HG02885 (cell line): ENCODE results near the gene FBF1.

ENCODE experiments used
- ATAC-seq: cut with Tn5 transposase; IDR thresholded peaks from one replicate; pipeline ENCODE4 v1.9.1; 2021; ENCODE audit warnings: mild to moderate bottlenecking; ENCODE audit not compliant: unreplicated experiment, poor library complexity

Gene FBF1

DNA sequence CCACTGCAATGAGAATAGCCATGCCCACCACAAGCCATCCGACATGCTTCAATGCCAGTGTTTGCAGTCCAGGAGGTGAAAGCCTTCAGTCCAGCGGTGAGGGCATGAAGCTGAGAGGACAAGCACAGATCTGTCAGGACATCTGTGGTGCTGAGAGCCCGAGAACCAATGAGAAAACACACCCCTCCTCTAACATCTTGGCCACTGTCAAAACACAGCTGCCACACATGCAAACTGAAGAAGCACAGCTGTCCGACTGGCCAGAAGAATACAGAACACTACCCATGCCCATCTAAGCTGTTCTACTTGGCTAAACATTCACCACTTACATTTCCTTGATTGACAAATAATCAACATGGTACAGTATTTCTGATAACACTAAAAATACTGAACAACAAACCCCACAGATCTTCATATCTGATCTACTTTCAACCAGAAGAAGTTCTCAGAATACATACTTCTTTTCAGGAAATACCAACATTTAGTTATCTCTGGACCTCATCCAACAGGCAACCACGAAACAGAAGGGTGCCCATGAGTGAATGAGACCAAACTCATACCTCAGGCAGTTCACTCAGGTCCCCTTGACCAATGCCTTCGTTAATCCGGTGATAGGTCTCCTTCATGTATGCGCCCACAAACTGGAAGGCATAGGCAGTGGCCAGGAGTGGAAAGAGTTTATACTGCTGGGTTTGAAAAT is 10.2 kb upstream of the FBF1 start:
- no peak for ATAC-seq

DNA sequence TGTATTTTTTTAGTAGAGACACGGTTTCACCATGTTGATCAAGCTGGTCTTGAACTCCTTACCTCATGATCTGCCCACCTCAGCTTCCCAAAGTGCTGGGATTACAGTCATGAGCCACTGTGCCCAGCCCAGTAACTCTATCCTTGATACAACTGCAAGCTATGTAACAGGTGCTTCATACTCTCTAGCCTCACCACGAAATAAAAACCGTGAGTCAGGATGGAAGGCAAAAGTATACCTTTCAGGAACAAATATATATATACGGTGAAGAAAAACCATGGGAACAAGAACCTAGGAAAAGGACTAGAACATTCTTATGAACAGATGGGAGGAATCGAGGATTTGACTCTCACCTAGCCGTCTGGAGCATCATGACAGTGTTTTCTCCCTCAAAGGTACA is 9.6 kb upstream of the FBF1 start:
- ATAC-seq: no peak

DNA sequence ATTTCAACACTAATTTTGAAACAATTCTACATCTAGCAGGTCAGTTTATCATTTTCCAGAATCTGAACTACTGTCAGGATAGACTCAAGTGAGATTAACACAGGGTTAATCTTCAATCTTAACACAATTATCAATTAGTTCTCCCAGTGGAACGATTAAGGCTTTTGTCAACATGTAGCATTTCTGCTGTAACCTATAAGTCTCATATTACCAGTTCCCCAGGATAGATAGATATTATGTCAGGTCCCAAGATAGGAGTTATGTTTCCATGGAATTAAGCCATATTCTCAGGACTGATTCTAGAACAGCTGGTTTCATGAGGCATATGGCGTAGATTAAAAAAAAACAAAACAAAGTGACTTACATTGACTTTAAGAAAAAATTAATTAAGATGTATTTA is 4.4 kb upstream of the FBF1 start:
- no peak for ATAC-seq

DNA sequence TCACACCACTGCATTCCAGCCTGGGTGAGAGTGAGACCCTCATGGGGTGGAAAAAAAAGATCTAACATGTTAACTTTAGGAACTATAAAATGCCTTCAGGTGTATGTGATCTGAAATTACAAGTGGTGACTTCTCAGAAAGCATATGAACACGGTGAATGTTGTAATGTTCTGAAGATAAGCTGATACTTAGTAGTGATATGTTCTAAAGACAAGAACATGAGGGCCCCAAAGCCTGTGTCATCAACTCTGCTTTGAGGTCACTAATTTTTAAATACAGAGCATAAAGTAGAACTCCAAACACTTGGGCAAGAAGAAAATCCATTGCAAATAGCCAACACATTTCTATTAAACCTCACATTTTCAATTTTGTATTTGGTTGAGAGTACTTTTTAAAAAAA is 2.6 kb upstream of the FBF1 start:
- ATAC-seq: no peak

DNA sequence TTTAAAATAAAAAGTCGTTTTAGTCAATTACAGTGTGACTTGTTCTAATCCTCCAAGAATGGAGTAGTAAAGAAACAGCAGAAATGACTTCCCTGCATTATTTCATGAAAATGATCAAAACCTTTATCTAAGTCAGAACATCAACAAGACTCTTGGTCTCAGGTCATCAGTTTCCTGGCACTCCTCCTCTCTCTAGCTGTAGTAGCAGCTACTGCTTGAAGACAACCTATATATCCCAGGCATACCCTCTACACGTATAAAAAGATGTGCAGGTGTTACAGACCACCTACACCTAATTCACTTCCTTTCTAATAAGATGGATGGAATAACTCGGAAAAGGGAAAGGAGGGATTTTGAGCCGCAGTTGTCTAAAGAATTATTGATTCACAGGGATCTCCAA is 1.6 kb upstream of the FBF1 start:
- no peak for ATAC-seq

DNA sequence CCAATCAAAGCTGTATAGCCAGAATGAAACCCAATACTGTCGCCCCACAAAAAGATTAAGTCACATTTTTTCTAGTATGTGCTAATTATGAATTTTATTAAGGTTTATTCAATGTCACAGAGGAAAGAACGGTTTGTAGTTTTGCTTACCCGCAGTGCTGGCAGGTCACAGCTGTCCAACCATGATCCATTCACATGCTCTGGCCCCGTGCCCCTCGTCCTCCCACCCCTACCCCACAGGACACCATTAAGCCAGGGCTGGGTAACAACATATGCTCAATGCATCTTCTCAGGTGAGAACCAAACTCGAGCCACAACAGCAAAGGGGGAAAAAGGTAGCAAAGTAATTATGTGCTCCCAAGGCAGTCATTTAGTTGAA is 589 bp upstream of the FBF1 start:
- ATAC-seq: no peak

DNA sequence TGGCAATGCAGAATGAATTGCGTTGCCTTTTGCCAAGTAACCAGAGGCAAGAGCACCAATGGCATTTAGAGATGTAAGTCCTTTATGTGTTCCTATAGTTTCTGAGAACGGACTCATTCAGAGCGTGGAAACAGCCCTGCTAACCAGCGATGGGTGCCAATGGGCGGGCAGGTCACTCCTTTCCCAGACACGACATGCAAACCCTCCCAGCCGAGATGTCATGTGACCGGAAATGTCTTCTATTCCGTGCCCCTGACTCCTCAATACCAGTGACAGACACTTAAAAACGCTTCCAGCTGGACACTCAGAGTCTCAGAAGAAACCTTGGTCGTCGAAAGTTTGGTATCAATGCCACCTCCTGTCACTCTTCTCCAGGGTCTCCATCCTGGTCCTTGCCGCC is 3.2 kb downstream of the FBF1 start:
- no peak for ATAC-seq

DNA sequence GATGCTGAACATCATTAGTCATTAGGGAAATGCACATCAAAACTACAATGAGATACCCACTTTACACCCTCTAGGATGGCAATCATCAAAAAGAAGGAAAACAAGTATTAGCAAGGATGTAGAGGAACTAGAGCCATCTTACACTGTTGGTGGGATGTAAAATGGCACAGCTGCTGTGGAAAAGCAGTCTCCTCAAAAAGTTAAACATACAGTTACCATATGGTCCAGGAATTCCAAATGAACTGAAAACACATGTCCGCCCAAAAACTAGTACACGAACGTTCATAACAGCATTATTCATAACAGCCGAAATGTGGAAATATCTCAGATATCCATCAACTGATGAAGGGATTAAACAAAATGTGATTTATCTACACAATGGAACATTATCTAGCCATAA is 7.0 kb downstream of the FBF1 start:
- no peak for ATAC-seq

DNA sequence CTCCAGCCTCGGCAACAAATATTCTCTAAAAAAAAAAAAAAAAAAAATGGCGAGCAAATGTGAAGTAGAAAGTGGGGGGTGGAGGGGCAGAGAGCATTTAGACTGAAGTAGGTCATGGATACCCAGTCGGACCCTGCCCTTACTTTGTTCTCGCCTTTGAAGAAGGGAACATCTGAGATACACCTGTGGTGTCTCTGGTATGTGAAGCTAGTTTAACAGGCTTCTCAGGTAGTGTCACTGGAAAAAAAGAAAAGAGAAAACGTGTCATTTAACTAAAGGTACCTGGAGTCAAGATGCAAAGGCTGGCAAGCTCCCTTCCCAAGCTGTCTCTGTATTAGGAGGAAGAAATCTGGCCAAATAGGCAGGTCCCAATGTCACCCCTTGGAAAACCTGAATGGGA is 8.0 kb downstream of the FBF1 start:
- no peak for ATAC-seq

DNA sequence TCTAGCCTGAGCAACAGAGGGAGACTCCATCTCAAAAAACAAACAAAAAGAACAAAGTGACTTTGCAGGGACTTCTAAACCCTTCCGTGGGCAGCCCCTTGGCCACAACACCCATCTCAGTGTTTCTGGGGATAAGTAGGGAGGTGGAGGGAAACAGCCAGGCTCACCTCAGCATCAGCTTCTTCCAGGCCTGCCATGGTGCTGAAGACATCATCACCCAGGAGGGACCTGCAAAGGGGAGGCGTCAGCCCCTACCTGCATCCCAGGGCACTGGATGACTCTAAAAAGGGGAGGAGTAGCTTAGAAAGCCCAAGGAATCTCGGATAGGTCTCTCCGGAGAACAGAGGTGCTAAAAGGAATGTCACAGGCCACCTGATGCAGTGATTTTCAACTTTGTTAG is 9.8 kb downstream of the FBF1 start:
- ATAC-seq: no peak

DNA sequence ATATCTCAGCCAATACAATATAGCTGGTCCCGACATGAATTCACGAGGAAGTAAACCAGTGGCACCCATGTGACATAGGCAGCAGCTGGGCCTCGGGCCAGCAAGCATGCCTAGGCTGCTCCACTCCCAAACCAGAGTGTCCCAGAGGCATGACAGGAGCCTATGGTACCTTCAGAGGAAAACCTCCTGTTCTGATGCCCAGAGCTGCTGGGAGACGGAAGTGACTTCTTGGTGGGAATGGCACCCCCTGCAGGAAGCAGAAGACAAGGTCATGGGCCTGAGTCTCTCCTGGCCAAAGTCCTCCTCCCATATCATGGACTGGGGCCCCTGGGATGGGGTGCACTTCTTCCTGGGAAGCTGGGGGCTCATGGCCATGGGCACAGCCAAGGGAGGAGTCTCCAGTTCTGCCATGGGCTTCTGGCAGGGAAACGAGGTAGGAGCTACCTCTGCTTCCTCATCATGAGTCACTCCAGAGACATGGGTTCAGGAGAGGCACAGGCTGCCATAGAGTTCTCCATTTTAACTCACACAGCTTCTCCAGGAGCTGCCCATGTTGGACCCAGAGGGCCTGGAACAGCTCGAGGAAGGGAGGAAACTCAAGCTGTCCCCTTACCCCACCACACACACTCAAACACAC is 13.4 kb downstream of the FBF1 start:
- no peak for ATAC-seq

DNA sequence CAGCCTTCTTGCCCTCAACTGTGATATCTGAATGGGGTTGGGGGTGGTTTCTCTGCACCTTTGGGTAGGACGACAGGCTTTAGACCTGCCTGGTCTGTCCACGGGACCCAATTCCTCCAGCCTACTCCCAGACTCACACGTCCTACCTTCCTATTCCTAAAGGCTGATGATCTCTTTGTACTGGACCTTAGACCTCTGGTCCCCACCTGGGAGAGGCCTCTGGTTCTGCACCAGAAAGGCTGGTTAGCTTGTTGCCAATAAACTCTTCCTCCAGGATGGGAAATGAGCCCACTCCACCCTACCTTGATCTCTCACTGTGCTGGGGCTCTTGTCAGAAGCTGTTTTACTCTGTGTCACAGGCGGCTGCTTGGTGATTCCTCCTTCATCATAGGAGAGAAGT is 14.4 kb downstream of the FBF1 start:
- no peak for ATAC-seq

DNA sequence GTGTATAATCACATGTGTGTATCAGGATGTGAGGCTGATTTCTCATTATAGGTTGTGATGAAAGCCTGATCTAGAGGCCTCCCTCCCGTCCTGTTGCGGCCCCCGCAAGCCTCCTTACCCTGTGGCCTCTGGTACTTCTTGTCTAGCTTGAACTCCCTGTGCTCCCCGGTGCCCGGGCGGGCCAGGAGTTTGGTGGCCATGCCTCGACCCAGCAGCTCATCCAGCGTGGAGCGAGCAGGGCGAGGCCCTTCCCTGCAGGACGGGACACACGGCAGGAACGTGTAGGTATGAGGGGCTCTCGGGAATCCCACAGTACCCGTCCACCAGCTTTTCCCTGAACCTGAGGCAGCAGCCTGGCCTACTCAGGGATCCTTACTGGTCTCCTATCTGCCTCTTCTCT is 14.9 kb downstream of the FBF1 start:
- no peak for ATAC-seq

DNA sequence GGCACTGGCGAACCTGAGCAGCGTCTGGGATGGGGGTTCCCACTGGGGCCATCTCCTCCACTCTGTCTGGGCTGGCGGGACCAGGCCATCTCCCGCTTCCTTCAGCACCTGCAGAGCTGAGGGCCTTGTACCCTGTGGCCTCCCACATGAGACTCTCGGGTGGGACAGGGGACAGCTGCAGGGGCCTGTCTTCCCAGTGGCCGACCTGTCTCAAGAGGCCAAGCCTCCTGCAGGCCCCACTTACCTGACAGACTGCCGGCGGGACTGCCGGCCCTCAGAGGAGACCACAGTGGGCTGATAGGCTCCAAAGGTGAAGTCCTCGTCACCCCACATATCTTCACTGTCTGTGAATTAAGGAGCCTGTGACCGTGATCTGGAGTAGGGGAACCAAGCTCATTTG is 15.7 kb downstream of the FBF1 start:
- no peak for ATAC-seq

DNA sequence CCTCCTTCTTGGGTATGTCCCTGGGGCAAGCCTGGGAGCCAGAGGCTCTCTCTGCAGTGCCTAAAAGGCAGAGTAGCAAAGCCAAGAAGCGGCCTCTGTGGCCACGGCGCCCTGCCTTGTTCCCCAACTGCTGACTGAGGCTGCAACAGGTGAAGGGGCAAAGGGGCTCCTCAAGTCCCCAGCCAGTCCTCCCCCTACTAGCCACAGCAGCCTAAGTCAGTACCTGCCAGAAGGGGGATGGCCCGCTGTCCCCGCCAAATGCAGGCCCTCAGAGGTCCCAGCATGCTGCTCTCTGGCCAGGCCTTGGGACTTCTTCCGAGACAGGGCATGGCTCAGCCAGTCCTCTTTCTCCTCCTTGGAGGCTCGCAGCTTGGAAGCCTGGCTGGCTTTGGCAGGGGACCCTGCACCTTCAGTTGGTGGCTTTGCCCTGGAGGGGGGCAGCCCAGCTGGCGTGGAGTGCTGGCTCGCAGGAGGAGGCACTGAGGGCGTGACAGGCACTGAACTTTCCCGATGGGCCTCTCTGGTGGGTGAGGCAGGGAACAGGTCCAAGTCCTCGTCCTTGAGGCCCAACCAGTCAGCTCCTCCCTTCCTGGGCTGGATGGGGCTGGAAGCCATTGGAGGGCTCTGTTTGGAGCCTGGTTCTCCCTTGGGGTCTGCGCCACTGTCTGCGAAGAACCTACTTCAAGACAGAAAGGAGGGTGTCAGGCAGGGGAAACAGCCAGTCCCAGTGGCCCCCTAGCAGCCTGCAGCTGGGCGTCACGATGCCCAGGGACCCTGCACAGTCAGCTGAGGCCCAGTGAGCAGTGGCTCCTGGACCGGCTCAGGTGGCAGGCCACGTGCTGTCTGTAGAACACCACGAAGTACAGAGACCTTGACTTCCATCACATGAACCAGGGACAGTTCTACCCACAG is 17.6 kb downstream of the FBF1 start:
- no peak for ATAC-seq

DNA sequence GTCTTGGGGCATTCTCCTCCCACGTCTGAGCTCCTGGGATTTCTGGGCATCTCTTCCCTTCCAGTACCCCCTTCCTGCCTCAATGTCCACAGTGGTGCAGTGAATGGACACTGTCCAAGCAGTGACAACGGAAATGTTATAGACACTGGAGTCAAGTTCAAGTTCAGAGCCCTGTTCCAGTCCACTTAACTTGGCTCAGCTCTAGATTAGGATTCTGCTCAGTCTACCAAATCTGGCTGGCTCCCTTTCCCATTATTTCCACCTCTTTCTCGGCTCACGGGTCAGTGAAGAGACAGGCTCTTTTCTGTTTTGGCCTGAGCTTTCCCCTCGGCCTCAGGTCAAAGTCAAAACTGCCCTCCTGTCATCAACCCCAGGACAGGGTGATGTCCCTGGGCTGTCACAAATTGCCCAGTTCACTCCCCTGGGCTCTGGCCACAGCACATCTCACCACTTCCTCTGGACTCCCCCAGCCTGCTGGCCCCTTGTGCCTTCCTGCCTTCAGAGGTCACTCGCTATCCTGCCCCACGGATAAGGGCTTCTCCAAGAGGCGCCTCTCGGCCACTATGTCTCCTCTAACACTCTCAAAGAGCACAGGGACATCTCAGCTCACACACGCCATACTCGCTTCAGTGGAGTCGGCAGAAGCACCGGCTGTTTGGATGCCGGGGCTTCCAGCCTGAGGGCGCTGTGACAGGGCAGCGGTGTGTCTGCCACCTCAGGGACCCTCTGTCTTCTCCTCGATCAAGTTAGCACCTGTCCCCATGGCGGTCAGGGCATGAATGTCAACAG is 18.5 kb downstream of the FBF1 start:
- ATAC-seq: no peak

DNA sequence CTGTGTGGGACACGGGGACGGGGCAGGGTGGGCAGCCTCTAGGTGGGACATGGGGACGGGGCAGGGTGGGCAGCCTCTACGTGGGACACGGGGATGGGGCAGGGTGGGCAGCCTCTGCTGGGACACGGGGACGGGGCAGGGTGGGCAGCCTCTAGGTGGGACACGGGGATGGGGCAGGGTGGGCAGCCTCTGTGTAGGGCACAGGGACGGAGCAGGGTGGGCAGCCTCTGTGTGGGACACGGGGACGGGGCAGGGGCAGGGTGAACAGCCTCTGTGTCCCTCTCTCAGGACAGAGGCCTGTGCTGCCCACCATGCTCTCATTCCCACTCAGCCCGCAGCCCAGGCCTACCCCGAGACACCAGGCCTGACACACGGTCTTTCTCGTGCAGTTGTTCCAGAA is 19.2 kb downstream of the FBF1 start:
- ATAC-seq: no peak

DNA sequence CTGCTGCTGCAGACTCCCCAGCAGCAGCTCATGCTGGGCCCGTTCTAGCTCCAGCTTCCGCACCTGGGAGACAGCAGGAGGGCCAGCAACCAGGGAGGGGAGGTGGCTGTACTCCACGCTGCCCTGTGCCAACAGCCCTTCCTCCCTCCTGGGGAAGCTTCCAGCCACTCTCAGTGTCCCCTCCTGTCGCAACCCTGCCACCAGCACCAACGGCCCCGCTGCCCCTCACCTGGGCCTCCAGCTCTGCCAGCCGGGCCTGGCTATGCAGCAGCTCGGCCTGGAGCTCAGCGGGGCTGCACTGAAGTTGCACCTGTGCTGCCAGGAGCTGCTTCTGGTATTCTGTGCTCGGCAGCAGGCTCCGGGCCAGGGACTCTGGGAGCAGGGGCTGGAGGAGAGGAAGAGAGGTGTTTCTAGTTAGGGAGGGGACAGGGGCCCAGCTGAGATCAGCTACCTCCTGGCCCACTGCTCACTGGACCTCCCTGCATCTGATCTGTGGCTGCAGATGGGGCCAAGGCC is 20.7 kb downstream of the FBF1 start:
- ATAC-seq: no peak

DNA sequence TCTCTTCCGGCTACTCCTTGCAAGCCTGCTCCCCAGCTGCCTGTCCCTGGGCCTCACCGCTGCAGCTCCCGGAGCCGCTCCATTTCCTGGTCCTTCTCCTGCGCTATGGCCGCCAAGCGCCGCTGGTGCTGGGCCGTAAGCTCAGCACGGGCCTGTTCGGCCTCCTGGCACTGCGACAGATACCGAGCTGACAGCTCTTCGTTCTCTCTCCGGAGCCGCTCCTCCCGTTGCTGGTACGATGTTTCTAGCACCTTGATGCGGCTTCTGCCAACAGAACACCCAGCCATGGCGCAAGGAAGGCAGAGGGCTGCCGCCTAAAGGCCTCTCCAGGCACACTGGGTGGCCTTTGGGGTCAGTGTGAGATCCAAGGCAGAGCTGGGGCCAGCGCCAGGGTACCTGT is 21.2 kb downstream of the FBF1 start:
- ATAC-seq: no peak

DNA sequence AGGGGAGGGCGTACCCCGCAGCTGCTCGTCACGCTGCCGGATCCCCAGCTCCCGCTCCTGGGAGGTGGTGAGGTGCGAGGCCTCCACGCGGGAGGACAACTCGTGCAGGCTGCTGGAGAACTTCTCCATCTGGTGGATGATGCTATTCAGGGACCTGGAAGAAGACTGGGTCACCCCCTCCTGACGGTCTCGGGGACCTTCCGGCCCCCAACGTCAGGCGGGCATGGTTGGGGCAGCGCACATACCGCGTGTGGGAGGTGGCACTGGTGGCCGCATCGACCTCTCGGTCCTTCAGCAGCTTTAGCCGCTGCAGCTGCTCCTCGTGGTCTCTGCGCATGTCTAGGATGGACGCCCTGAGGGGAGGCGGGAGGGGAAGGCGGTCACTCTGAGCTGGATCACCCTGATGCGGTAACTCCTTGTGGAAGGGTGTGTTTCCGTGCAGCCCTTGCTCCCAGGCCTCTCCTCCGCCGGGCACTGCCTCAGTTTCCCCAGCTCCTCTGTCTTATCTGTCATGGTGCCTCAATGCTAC is 22.9 kb downstream of the FBF1 start:
- ATAC-seq: no peak
